ENCODE results near the gene SLC7A14.

SLC7A14 gene

GRCh38 chr3:170423001-170423615, 162.8 kb downstream of the SLC7A14 start:
- TF ChIP-seq, protein P1, sequence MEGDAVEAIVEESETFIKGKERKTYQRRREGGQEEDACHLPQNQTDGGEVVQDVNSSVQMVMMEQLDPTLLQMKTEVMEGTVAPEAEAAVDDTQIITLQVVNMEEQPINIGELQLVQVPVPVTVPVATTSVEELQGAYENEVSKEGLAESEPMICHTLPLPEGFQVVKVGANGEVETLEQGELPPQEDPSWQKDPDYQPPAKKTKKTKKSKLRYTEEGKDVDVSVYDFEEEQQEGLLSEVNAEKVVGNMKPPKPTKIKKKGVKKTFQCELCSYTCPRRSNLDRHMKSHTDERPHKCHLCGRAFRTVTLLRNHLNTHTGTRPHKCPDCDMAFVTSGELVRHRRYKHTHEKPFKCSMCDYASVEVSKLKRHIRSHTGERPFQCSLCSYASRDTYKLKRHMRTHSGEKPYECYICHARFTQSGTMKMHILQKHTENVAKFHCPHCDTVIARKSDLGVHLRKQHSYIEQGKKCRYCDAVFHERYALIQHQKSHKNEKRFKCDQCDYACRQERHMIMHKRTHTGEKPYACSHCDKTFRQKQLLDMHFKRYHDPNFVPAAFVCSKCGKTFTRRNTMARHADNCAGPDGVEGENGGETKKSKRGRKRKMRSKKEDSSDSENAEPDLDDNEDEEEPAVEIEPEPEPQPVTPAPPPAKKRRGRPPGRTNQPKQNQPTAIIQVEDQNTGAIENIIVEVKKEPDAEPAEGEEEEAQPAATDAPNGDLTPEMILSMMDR (IDR thresholded peaks at IDR 0.05; ENCODE audit: low read depth, low read length), result no peak
- DNase-seq (ENCODE audit: extremely low read depth, low read depth), result no peak

GRCh38 chr3:170421758-170422157, 164.1 kb downstream of the SLC7A14 start:
- no peak for DNase-seq (ENCODE audit: extremely low read depth, low read depth)
- TF ChIP-seq, protein P1 (IDR thresholded peaks at IDR 0.05; ENCODE audit: low read depth, low read length), result no peak

DNA sequence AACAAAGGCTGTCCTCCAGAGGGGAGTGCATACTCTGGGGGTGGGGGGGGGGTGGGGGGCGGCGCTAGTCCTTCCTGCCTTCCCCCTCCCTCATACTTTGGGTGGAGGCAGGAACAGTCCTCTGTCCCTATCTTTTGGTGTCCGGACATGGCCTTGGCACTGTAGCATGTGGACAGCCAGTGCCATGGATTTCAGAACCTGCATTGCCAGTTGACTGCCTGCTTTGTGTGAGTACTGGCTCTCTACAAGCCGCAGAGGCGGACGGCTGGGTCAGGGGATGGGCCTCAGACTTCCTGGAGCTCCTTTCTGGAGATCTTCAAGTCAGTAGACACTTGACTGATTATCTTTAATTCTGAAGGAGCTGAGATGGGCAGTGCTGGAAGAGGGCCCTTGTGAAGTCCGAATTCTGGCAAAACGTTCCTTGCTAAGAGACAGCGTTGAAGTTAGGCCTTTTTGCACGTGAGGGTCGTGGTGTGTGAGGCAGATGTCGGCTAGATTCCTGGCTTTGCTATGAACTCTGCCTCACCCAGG, 164.7 kb downstream of the SLC7A14 start:
- no peak for DNase-seq (ENCODE audit: extremely low read depth, low read depth)
- TF ChIP-seq, protein P1 (IDR thresholded peaks at IDR 0.05; ENCODE audit: low read depth, low read length), result no peak

- TF ChIP-seq, protein P1 (IDR thresholded peaks at IDR 0.05; ENCODE audit: low read depth, low read length), result no peak
- no peak for DNase-seq (ENCODE audit: extremely low read depth, low read depth)
Measured at GRCh38 chr3:170420307-170420821, 165.5 kb downstream of the SLC7A14 start.

DNA sequence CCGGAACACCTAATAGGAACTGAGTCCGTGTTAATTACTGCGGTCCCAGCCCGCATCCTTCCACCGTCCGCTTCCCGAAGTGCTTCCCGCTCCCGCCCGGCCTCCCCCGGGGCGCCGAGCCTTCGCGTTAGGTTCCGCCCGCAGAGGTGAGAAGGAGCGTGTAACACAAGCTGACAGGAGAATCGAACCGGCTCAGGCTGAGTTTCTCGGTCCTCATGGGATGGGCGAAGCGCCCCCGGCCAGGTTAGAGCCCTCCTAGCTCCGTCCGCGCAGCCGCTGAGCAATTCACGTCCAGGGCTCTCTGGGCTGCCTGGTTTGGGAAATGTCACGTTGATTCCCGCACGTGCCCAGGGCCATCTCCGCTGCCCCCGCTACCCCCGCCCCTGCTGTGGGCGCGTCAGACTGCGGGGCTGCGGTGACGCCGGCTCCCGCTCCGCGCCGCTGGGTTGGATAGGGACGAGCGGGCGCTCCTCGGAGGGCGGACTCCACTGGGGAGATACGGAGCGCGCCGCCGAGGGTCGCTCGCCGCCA, 166.3 kb downstream of the SLC7A14 start:
- TF ChIP-seq, protein P1 (IDR thresholded peaks at IDR 0.05; ENCODE audit: low read depth, low read length), result no peak
- DNase-seq (ENCODE audit: extremely low read depth, low read depth), result no peak

GRCh38 chr3:170418422-170419398, 167.2 kb downstream of the SLC7A14 start, which contains the start of gene CLDN11:
Gene CLDN11, plus strand, starts transcription at chr3:170418868. Its CDS starts 199 bp downstream, at chr3:170419067.
- no peak for DNase-seq (ENCODE audit: extremely low read depth, low read depth)
- TF ChIP-seq, protein P1 (IDR thresholded peaks at IDR 0.05; ENCODE audit: low read depth, low read length), result peak; percentile 4; the same call in 1 of the 2 replicates

All from AG09319 (cell line).